ENCODE data around the gene TEX264.

- TF ChIP-seq POLR2AphosphoS5 (IDR thresholded peaks at IDR 0.05; ENCODE audit: borderline replicate concordance, low read depth, low read length) (no peak), EZH2 (IDR thresholded peaks at IDR 0.05) (no peak), FOXP2 (optimal IDR thresholded peaks at IDR 0.05; ENCODE audit: control extremely low read depth, extremely low read length, insufficient read depth) (no peak)
These were observed 63.0 kb downstream of the TEX264 start for GRCh38 chr3:51733859-51734571.

Data from SK-N-MC (cell line).